ENCODE measurements around the gene TJP1. TPM values are rescaled to one million over a fixed set of nuclear protein-coding genes. Genes with fewer than 3 reads are reported as not detected.

TJP1 gene
- total RNA-seq, 6 donors from 2014 or later = 88.0 to 168 (median 113) TPM

DNA sequence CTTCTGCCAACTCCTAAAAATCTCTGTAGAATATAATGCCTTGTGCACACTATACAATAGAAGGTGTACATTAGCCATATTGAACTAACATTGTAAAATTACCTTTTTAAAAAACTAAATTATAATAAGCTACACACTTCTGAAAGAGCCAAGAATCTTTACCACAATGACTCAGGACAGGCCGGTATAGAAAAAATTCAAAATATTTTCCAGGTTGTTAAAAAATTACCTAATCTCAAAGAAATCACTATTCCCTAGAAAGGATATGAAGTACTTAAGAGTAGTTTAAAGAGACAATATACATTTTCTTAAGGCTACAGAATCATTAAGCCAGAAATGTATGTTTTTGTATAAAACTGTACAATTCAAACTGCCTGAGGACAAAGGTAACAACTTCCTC, 48.5 kb downstream of the TJP1 start:
- H3K36me3 ChIP-seq = peaks cover 0 to 22% (median 13%) of the 10 kb centered on the region in 4 donors
- H3K4me3 ChIP-seq = no peak overlapping the region
- H3K27me3 ChIP-seq = no peaks in the 10 kb centered on the region
- no peak overlapping the region for H3K27ac ChIP-seq
- H3K9me3 ChIP-seq = no peaks in the 10 kb centered on the region
- TF ChIP-seq EP300 (IDR thresholded peaks at IDR 0.05) = no peak
- no peak for TF ChIP-seq POLR2A (IDR thresholded peaks at IDR 0.05)
- TF ChIP-seq POLR2AphosphoS5 (IDR thresholded peaks at IDR 0.05) = no peak
- TF ChIP-seq CTCF (IDR thresholded peaks at IDR 0.05) = no peak
- ATAC-seq (ENCODE audit: low FRiP score in 2 of 2) = no peak
- 79 to 85% methylated on average over 1 of the region's 1 CpG for WGBS, 2 donors
- peaks cover 0 to 27% (median 15%) of the 10 kb centered on the region in 4 donors for H3K4me1 ChIP-seq
- DNase-seq = no peak

GRCh38 chr15:29773000-29773399, 49.3 kb downstream of the TJP1 start:
- no peak overlapping the region for H3K27ac ChIP-seq
- H3K36me3 ChIP-seq = peaks cover 0 to 23% (median 13%) of the 10 kb centered on the region in 4 donors
- no peaks in the 10 kb centered on the region for H3K9me3 ChIP-seq
- peaks cover 0 to 21% (median 14%) of the 10 kb centered on the region in 4 donors for H3K4me1 ChIP-seq
- 86 to 90% methylated on average over 4 of the region's 4 CpGs for WGBS, 2 donors
- H3K4me3 ChIP-seq = no peak overlapping the region
- TF ChIP-seq CTCF (IDR thresholded peaks at IDR 0.05) = no peak
- TF ChIP-seq POLR2AphosphoS5 (IDR thresholded peaks at IDR 0.05) = no peak
- TF ChIP-seq POLR2A (IDR thresholded peaks at IDR 0.05) = no peak
- TF ChIP-seq EP300 (IDR thresholded peaks at IDR 0.05) = no peak
- no peaks in the 10 kb centered on the region for H3K27me3 ChIP-seq
- ATAC-seq (ENCODE audit: low FRiP score in 2 of 2) (no peak), DNase-seq (no peak)

GRCh38 chr15:29770796-29771195, 51.5 kb downstream of the TJP1 start:
- H3K27ac ChIP-seq = no peak overlapping the region
- ATAC-seq (ENCODE audit: low FRiP score in 2 of 2) (no peak), DNase-seq (no peak)
- TF ChIP-seq CTCF (IDR thresholded peaks at IDR 0.05) (no peak), POLR2AphosphoS5 (IDR thresholded peaks at IDR 0.05) (no peak)
- 76 to 87% methylated on average over 2 of the region's 2 CpGs for WGBS, 2 donors
- H3K27me3 ChIP-seq = no peaks in the 10 kb centered on the region
- peaks cover 0 to 41% (median 15%) of the 10 kb centered on the region in 4 donors for H3K36me3 ChIP-seq
- H3K9me3 ChIP-seq = no peaks in the 10 kb centered on the region
- no peak overlapping the region for H3K4me3 ChIP-seq
- peaks cover 0 to 11% (median 4%) of the 10 kb centered on the region in 4 donors for H3K4me1 ChIP-seq

- no peak overlapping the region for H3K4me3 ChIP-seq
- H3K9me3 ChIP-seq = no peaks in the 10 kb centered on the region
- no peak for DNase-seq
- no peaks in the 10 kb centered on the region for H3K27me3 ChIP-seq
- H3K27ac ChIP-seq = no peak overlapping the region
- WGBS, 2 donors = 58 to 62% methylated on average over 8 of the region's 8 CpGs
- H3K4me1 ChIP-seq = peaks cover 0 to 5% (median 2%) of the 10 kb centered on the region in 4 donors
- no peak for TF ChIP-seq EP300 (IDR thresholded peaks at IDR 0.05)
- no peak for TF ChIP-seq POLR2AphosphoS5 (IDR thresholded peaks at IDR 0.05)
- TF ChIP-seq POLR2A (IDR thresholded peaks at IDR 0.05) = no peak
- no peak for TF ChIP-seq CTCF (IDR thresholded peaks at IDR 0.05)
- peaks cover 0 to 75% (median 25%) of the 10 kb centered on the region in 4 donors for H3K36me3 ChIP-seq
- ATAC-seq (ENCODE audit: low FRiP score in 2 of 2) = peak in 1 of 2 donors; percentile 42
Observed at GRCh38 chr15:29765898-29766527, 56.3 kb downstream of the TJP1 start.

Measured in upper lobe of left lung (tissue), 6 donors.